Inflammatory macrophage treated with lipopolysaccharide for 1 hour (primary cell): ENCODE data around the gene NGEF.
A peak's percentile ranks its signal among the peaks of the same experiment; 100 is the strongest.
"Not testable (repeated sequence)": the region's sequence is repeated elsewhere in the genome, so short reads cannot be mapped to it uniquely, and the experiment has no call there.

Source experiments
- DNase-seq, 2 donors: peaks; one replicate each; pipeline ENCODE4 v3.0.0-alpha.2; 2020 to 2022

NGEF gene

GRCh38 chr2:232926431-232926939, 86.6 kb downstream of the NGEF start:
- no peak for DNase-seq

- DNase-seq: no peak
These were observed 87.3 kb downstream of the NGEF start for GRCh38 chr2:232925821-232926156.

GRCh38 chr2:232925153-232925820, 87.8 kb downstream of the NGEF start:
- no peak for DNase-seq

GRCh38 chr2:232924433-232924832, 88.6 kb downstream of the NGEF start:
- DNase-seq: no peak

GRCh38 chr2:232920760-232921159, 92.3 kb downstream of the NGEF start:
- DNase-seq: no peak

GRCh38 chr2:232920055-232920454, 93.0 kb downstream of the NGEF start:
- DNase-seq: no peak

- no peak for DNase-seq
These were observed 93.9 kb downstream of the NGEF start for GRCh38 chr2:232919141-232919540.

GRCh38 chr2:232913903-232914302, 99.2 kb downstream of the NGEF start:
- DNase-seq: no peak

- DNase-seq: no peak
These were observed 101.3 kb downstream of the NGEF start for GRCh38 chr2:232911712-232912277.

- no peak for DNase-seq
These were observed 102.7 kb downstream of the NGEF start for GRCh38 chr2:232910376-232910775.

GRCh38 chr2:232908695-232909094, 104.4 kb downstream of the NGEF start:
- no peak for DNase-seq

- not testable (repeated sequence) for DNase-seq
These were observed 105.4 kb downstream of the NGEF start for GRCh38 chr2:232907718-232908085.

GRCh38 chr2:232906867-232907717, 106.0 kb downstream of the NGEF start:
- DNase-seq: not testable (repeated sequence)

GRCh38 chr2:232903989-232904388, 109.1 kb downstream of the NGEF start:
- DNase-seq: no peak

- DNase-seq: peak; percentile 53 to 56
These were observed 111.1 kb downstream of the NGEF start for GRCh38 chr2:232901736-232902578.

- peak; percentile 4 to 25 for DNase-seq
These were observed 112.0 kb downstream of the NGEF start for GRCh38 chr2:232900811-232901735.

- no peak for DNase-seq
These were observed 114.2 kb downstream of the NGEF start for GRCh38 chr2:232898592-232899543.

GRCh38 chr2:232897598-232898408, 115.3 kb downstream of the NGEF start:
- no peak for DNase-seq

GRCh38 chr2:232896720-232897597, 116.1 kb downstream of the NGEF start:
- no peak for DNase-seq
